WTC11 (cell line): Measurements from ENCODE around the gene ELN.

Experiments used
- ETV6 ChIP-seq: sonication (generic); formaldehyde crosslinking; IDR thresholded peaks from 2 replicates; pipeline ENCODE4 v1.8.1; 2022; ENCODE audit warnings: mild to moderate bottlenecking, missing genetic modification reagents
- FOXJ3 ChIP-seq: sonication (generic); formaldehyde crosslinking; IDR thresholded peaks from 2 replicates; pipeline ENCODE4 v1.9.0; 2021; ENCODE audit warnings: missing genetic modification reagents, mild to moderate bottlenecking, borderline replicate concordance
- SMAD3 ChIP-seq: sonication (generic); formaldehyde crosslinking; IDR thresholded peaks from 2 replicates; pipeline ENCODE4 v1.8.0; 2022; ENCODE audit warnings: missing genetic modification reagents, mild to moderate bottlenecking, borderline replicate concordance
- ZNF138 ChIP-seq: sonication (generic); formaldehyde crosslinking; conservative IDR thresholded peaks from 2 replicates; pipeline ENCODE4 v1.8.1; 2022; ENCODE audit warnings: mild to moderate bottlenecking, moderate library complexity, missing genetic modification reagents
- TF ChIP-seq, protein P1 (sequence below): fragments of 200-600 bp; IDR thresholded peaks from 2 replicates; pipeline ENCODE4 v1.8.0; 2022; ENCODE audit warnings: antibody characterized with exemption
- TF ChIP-seq, protein P2 (sequence below): fragments of 250-450 bp; sonication (Bioruptor Pico); IDR thresholded peaks from 2 replicates; pipeline ENCODE4 v2.1.2; 2022; ENCODE audit warnings: mild to moderate bottlenecking, moderate library complexity
- TF ChIP-seq, protein P3 (sequence below): sonication (generic); formaldehyde crosslinking; conservative IDR thresholded peaks from 2 replicates; pipeline ENCODE4 v1.8.1; 2022; ENCODE audit warnings: mild to moderate bottlenecking, missing genetic modification reagents

DNA sequence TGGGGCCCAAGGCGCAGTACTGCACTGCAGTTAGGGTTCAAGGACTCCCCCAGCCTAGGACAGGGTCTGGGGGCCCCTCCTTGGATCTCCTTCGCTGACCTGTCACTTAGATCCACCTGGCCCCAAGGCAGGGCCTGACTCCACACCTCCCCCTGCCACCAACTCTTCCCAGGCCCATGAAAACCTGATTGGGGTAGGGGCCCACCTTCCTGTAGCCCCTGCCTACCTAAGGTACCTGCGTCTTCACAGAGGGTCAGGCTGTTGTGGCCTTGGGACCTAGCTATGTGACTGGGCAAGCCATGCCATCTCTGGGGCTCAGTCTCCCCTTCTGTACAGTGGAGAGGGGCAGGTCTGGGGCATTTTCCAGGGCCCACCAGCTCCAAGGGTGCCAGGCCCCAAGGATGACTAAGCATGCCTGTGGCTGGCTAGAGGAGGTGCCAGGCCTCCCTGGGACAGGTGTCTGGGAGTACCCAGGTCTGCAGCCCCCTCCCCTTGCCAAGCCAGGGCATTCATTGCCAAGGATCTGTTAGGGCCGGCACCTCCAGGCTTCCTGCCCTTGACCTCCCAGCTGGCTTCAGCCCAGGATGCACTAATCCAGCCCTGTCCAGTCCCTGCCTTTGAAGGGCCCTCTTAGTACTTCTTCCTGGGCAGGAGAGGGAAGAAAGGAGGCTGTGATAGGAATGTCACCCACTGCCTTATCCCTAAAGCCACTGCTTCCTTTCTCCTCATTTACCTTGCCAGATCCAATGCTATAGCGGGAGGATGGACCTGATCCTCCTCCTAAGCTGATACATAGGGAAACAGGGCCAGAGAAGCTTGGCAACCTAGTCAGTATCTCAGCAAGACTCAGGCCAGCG lies 57.0 kb downstream of the ELN start:
- TF ChIP-seq ETV6 (no peak), FOXJ3 (CRISPR knock-in tag) (no peak), ZNF138 (no peak), SMAD3 (CRISPR knock-in tag) (no peak)
- TF ChIP-seq, protein P1, sequence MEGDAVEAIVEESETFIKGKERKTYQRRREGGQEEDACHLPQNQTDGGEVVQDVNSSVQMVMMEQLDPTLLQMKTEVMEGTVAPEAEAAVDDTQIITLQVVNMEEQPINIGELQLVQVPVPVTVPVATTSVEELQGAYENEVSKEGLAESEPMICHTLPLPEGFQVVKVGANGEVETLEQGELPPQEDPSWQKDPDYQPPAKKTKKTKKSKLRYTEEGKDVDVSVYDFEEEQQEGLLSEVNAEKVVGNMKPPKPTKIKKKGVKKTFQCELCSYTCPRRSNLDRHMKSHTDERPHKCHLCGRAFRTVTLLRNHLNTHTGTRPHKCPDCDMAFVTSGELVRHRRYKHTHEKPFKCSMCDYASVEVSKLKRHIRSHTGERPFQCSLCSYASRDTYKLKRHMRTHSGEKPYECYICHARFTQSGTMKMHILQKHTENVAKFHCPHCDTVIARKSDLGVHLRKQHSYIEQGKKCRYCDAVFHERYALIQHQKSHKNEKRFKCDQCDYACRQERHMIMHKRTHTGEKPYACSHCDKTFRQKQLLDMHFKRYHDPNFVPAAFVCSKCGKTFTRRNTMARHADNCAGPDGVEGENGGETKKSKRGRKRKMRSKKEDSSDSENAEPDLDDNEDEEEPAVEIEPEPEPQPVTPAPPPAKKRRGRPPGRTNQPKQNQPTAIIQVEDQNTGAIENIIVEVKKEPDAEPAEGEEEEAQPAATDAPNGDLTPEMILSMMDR = no peak
- TF ChIP-seq, protein P2, sequence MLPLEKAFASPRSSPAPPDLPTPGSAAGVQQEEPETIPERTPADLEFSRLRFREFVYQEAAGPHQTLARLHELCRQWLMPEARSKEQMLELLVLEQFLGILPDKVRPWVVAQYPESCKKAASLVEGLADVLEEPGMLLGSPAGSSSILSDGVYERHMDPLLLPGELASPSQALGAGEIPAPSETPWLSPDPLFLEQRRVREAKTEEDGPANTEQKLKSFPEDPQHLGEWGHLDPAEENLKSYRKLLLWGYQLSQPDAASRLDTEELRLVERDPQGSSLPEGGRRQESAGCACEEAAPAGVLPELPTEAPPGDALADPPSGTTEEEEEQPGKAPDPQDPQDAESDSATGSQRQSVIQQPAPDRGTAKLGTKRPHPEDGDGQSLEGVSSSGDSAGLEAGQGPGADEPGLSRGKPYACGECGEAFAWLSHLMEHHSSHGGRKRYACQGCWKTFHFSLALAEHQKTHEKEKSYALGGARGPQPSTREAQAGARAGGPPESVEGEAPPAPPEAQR (CRISPR knock-in tag) = no peak
- TF ChIP-seq, protein P3, sequence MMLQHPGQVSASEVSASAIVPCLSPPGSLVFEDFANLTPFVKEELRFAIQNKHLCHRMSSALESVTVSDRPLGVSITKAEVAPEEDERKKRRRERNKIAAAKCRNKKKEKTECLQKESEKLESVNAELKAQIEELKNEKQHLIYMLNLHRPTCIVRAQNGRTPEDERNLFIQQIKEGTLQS = no peak
